Lower lobe of right lung (tissue), 2 donors: ENCODE measurements around the gene HTRA3. TPM values are rescaled to one million over a fixed set of nuclear protein-coding genes. Genes with fewer than 3 reads are reported as not detected.

Experiments used
- ATAC-seq, 2 donors: fragments of 200-7000 bp; cut with Tn5 transposase; one replicate each; pipeline ENCODE4 v1.9.1; 2020 to 2022; ENCODE audit warnings: mild to moderate bottlenecking in 2 of 2, moderate library complexity in 2 of 2
- DNase-seq: peaks from one replicate; pipeline ENCODE4 v3.0.0-alpha.2; 2020
- H3K27ac ChIP-seq: fragments of 200-600 bp; one replicate; pipeline ENCODE4 v1.8.0; 2022
- H3K27me3 ChIP-seq: fragments of 200-600 bp; one replicate; pipeline ENCODE4 v1.8.0; 2022; ENCODE audit warnings: low read depth
- H3K36me3 ChIP-seq: fragments of 200-600 bp; one replicate; pipeline ENCODE4 v1.8.0; 2022; ENCODE audit warnings: mild to moderate bottlenecking
- H3K4me1 ChIP-seq: fragments of 200-600 bp; one replicate; pipeline ENCODE4 v1.8.0; 2022
- H3K4me3 ChIP-seq: fragments of 200-600 bp; one replicate; pipeline ENCODE4 v1.8.0; 2022; ENCODE audit warnings: mild to moderate bottlenecking
- H3K9me3 ChIP-seq: fragments of 200-600 bp; one replicate; pipeline ENCODE4 v1.8.0; 2022
- CTCF ChIP-seq: fragments of 200-600 bp; IDR thresholded peaks from one replicate; pipeline ENCODE4 v1.8.0; 2022; ENCODE audit warnings: antibody characterized with exemption, mild to moderate bottlenecking
- intact Hi-C: fragments of 100-400 bp; cut with DNase I; formaldehyde crosslinking; loops from one replicate; pipeline ENCODE4 v1.11.0; 2022
- total RNA-seq: library from RNA; stranded (reverse); fragmentation: NEBNext Ultra II Directional; extraction: Animal tissue kit (Norgen Biotek cat#: 25700); gene quantifications from one replicate; pipeline ENCODE4 v1.2.1, GENCODE V29; 2021
- donor health status: DM: no; HTN: yes; CAD: no; lungs with severe emphysema.

Gene HTRA3
- total RNA-seq, 1 donor from 2014 or later = 15.5 TPM

- no peak for DNase-seq
- peaks cover 75% of the 10 kb centered on the region for H3K36me3 ChIP-seq
Measured at GRCh38 chr4:8239226-8239625, 30.3 kb upstream of the HTRA3 start.

GRCh38 chr4:8239661-8240060, 29.9 kb upstream of the HTRA3 start:
- intact Hi-C loops = no loop called here
- no peaks in the 10 kb centered on the region for H3K9me3 ChIP-seq

More at GRCh38 chr4:8239226-8239625, 30.3 kb upstream of the HTRA3 start:
- no peak for ATAC-seq
- Histone ChIP-seq H3K27me3 (no peaks in the 10 kb centered on the region), H3K4me1 (peaks cover 14% of the 10 kb centered on the region), H3K9me3 (no peaks in the 10 kb centered on the region), H3K27ac (no peak overlapping the region), H3K4me3 (no peak overlapping the region)
- no peak for TF ChIP-seq CTCF
- intact Hi-C loops = no loop called here

DNA sequence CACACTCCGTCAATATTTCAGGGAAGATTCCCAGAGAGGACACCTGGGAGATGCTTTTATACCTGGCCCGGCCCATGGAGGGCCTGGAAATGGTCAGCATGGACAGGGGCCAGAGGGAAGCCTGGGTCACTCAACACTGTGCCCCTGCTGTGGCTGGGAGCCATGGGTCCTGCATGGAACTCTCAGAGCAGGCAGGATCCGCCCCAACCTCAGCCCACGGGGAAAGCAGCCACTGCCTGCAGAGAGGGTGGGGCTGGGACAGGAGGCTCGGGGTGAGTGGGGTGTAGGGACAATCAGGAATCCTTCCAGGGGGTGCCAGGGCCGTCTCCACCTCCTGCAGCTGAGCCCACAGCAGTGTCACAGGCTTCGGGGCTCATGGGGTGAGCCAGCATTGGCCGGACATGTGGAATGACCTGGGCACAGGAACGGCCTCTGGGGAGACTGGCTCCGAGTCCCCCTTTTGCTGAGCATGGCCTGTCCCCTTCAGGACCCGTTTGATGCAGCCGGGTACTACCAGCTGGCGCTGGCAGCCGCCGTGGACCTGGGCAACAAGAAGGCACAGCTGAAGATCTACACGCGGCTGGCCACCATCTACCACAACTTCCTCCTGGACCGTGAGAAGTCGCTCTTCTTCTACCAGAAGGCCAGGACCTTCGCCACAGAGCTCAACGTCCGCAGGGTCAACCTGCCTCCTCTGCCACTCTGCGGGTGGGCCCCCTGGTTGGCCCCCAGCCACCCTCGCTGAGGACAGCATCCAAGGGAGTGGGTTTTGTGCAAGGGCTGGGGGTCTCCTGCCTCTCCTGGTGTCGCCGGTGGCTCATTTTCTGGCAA, 29.1 kb upstream of the HTRA3 start:
- intact Hi-C loops = no loop called here
- Histone ChIP-seq H3K36me3 (peaks cover 64% of the 10 kb centered on the region), H3K9me3 (no peaks in the 10 kb centered on the region), H3K27me3 (no peaks in the 10 kb centered on the region), H3K4me1 (peaks cover 14% of the 10 kb centered on the region), H3K27ac (no peak overlapping the region), H3K4me3 (no peak overlapping the region)
- TF ChIP-seq CTCF = no peak
- DNase-seq = no peak
- ATAC-seq = no peak

More at GRCh38 chr4:8239661-8240060, 29.9 kb upstream of the HTRA3 start:
- H3K27ac ChIP-seq = no peak overlapping the region
- no peak for DNase-seq
- H3K4me3 ChIP-seq = no peak overlapping the region
- no peak for TF ChIP-seq CTCF
- H3K27me3 ChIP-seq = no peaks in the 10 kb centered on the region
- H3K36me3 ChIP-seq = peaks cover 72% of the 10 kb centered on the region
- no peak for ATAC-seq
- H3K4me1 ChIP-seq = peaks cover 14% of the 10 kb centered on the region

DNA sequence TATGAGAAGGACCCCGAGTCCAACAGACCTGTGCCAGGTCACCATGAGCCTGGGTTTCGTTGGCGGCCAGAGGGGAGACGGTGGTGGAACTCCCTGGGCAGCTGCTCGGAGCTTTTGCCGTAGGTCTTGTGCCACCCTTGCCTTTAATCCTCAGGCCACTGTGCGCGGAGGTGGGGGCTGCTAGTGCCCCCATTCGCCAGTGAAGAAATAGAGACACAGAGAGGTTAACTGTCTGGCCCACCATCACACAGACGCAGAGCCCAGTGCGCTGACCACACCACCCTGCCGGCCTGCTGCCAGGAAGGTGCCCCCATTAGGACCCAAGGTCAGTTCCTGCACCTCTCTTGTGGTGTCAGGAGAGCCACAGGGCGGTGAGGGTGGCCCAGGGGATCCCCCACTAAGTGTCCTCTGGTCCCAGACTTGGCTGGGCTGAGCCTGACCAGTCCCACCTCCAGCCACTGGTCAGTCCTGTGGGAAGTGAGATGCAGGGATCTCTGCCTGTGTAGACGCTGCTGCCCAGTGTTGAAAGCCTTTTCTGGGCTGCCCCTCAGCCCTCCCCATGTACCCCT, 28.3 kb upstream of the HTRA3 start:
- intact Hi-C loops = no loop called here
- H3K36me3 ChIP-seq = peaks cover 55% of the 10 kb centered on the region
- H3K4me3 ChIP-seq = no peak overlapping the region
- DNase-seq = no peak
- no peaks in the 10 kb centered on the region for H3K9me3 ChIP-seq
- H3K27me3 ChIP-seq = no peaks in the 10 kb centered on the region
- no peak for ATAC-seq
- H3K27ac ChIP-seq = no peak overlapping the region
- H3K4me1 ChIP-seq = peaks cover 19% of the 10 kb centered on the region
- no peak for TF ChIP-seq CTCF

DNA sequence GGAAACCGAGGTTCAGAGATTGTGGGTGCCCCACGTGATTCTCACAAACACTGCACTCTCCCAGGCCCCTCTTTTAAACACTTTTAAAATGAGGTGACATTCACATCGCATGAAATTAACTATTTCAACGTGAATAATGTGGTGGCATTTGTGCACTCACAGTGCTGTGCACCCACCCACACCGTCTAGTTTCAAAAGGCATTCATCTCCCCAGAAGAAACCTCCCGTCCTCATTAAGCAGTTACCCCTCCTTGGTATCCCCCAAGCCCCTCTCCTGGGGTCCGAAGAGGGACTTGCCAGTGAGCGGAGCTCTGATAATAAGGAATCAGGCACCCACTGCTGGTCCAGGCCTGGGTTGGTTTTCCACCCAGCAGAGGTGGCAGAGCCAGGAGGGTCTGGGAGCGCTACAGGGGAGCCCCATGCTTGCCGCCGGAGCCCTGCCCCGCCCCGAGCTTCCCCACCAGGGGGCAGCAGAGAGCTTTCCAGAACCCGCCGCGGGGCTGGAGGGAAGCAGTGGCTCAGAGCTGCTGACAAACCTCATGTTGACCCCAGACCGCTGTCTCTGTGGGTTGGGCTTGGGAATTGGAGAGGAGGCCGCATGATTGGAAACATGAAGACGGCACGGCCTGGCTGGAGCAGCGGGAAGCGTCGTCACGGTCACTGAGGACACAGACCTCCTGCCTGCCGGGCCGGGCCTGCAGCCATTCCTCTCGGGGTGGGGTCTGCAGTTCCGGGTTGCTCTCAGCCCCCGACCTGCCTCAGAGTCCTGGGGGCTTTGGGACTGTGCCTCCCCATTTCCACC, 27.5 kb upstream of the HTRA3 start:
- intact Hi-C loops = no loop called here
- Histone ChIP-seq H3K27me3 (no peaks in the 10 kb centered on the region), H3K4me3 (no peak overlapping the region), H3K4me1 (peaks cover 26% of the 10 kb centered on the region), H3K36me3 (peaks cover 47% of the 10 kb centered on the region), H3K27ac (peak overlapping the region; percentile 59), H3K9me3 (no peaks in the 10 kb centered on the region)
- TF ChIP-seq CTCF = peak; percentile 99
- DNase-seq = peak; percentile 88
- ATAC-seq = peak; percentile 76 to 81
